H1 (cell line): ENCODE measurements around the gene C2orf72. TPM values are rescaled to one million over a fixed set of nuclear protein-coding genes. Genes with fewer than 3 reads are reported as not detected.

ENCODE experiments used
- CTCF ChIA-PET: fragments of 300-600 bp; sonication (Branson Sonifier 250); formaldehyde crosslinking; loops from one replicate; lab custom pipeline; 2021; ENCODE audit not compliant: partially characterized antibody; lab: Charles Lee
- POLR2A ChIA-PET: fragments of 300-600 bp; sonication (Branson Sonifier 250); formaldehyde crosslinking; loops from one replicate; lab custom pipeline; 2021; ENCODE audit warnings: inconsistent platforms; ENCODE audit not compliant: partially characterized antibody; lab: Charles Lee
- DNase-seq, 2 experiments: peaks; one replicate each; pipeline versions ENCODE4 v3.0.0 to v3.0.0-alpha.2; 2010 to 2022; ENCODE audit warnings: low spot score in 2 of 2, low read depth in 1 of 2, mixed read lengths in 1 of 2
- FAIRE-seq: peaks from 2 replicates; lab custom pipeline; 2011; peaks lifted over from hg19 to GRCh38; lab: Jason Lieb, UNC
- H2AFZ ChIP-seq: 2 replicates; pipeline ENCODE4 v1.8.1; 2012; ENCODE audit warnings: low read length, inconsistent platforms
- H2AK5ac ChIP-seq: 2 replicates; pipeline ENCODE4 v1.6.1; 2013; ENCODE audit warnings: low read depth, low read length
- H2BK120ac ChIP-seq: replicated peaks from 2 replicates; pipeline ENCODE3; 2013; ENCODE audit warnings: low read depth, low read length, inconsistent platforms
- H2BK12ac ChIP-seq: 2 replicates; pipeline ENCODE4 v1.6.1; 2013; ENCODE audit warnings: low read depth, low read length
- H2BK15ac ChIP-seq: 2 replicates; pipeline ENCODE4 v1.6.1; 2013; ENCODE audit warnings: low read length
- H2BK20ac ChIP-seq: 2 replicates; pipeline ENCODE4 v1.6.1; 2013; ENCODE audit warnings: low read length
- H2BK5ac ChIP-seq: 2 replicates; pipeline ENCODE4 v1.6.1; 2013; ENCODE audit warnings: low read depth, low read length
- H3K14ac ChIP-seq: 2 replicates; pipeline ENCODE4 v1.6.1; 2013; ENCODE audit warnings: inconsistent platforms; ENCODE audit not compliant: insufficient read length
- H3K18ac ChIP-seq: 2 replicates; pipeline ENCODE4 v1.6.1; 2013; ENCODE audit warnings: low read length; ENCODE audit errors: extremely low read depth
- H3K23ac ChIP-seq: 2 replicates; pipeline ENCODE4 v1.6.1; 2013; ENCODE audit warnings: inconsistent platforms; ENCODE audit not compliant: insufficient read length
- H3K23me2 ChIP-seq: 2 replicates; pipeline ENCODE4 v1.6.1; 2013; ENCODE audit warnings: low read depth, low read length
- H3K27ac ChIP-seq: 2 replicates; pipeline ENCODE4 v1.6.1; 2011; ENCODE audit warnings: low read depth, low read length, inconsistent platforms
- H3K27me3 ChIP-seq, 4 experiments: replicated peaks in 1 of 4; 1 replicate in 1 of 4; 2 replicates in 3 of 4; pipeline versions ENCODE4 v1.6.1 to v1.8.1; 2011 to 2013; ENCODE audit warnings: low read length in 3 of 4, mild to moderate bottlenecking in 3 of 4, inconsistent platforms in 2 of 4, mixed read lengths in 2 of 4, moderate library complexity in 1 of 4; ENCODE audit not compliant: control insufficient read depth in 3 of 4, insufficient read depth in 3 of 4; ENCODE audit errors: extremely low read depth in 1 of 4
- H3K36me3 ChIP-seq, 4 experiments: 2 replicates each; pipeline versions ENCODE4 v1.6.1 to v1.8.1; 2011 to 2013; ENCODE audit warnings: mild to moderate bottlenecking in 4 of 4, low read length in 3 of 4, moderate library complexity in 2 of 4, control low read depth in 1 of 4, inconsistent platforms in 1 of 4; ENCODE audit not compliant: insufficient read depth in 4 of 4, control insufficient read depth in 2 of 4
- H3K4ac ChIP-seq: replicated peaks from 2 replicates; pipeline ENCODE3; 2013; ENCODE audit warnings: low read length, low read depth, mixed read lengths, inconsistent platforms; ENCODE audit not compliant: insufficient read length
- H3K4me1 ChIP-seq, 4 experiments: replicated peaks in 1 of 4; 1 replicate in 1 of 4; 2 replicates in 3 of 4; pipeline versions ENCODE4 v1.6.1 to v1.8.1; 2011 to 2013; ENCODE audit warnings: low read length in 3 of 4, inconsistent platforms in 2 of 4, mixed read lengths in 1 of 4; ENCODE audit not compliant: insufficient read depth in 4 of 4, control insufficient read depth in 3 of 4
- H3K4me2 ChIP-seq, 2 experiments: 2 replicates each; pipeline versions ENCODE4 v1.6.1 to v1.8.1; 2011 to 2013; ENCODE audit warnings: low read depth in 2 of 2, low read length in 2 of 2, control low read depth in 1 of 2, inconsistent platforms in 1 of 2, mild to moderate bottlenecking in 1 of 2; ENCODE audit not compliant: insufficient read depth in 1 of 2
- H3K4me3 ChIP-seq, 4 experiments: fragments of 200-600, 300-600 bp in 1 of 4; sonication (generic), shearing (Covaris generic), sonication (Bioruptor Twin) in 1 of 4; 2 replicates each; pipeline versions ENCODE4 v1.5.1 to v1.8.1; 2011 to 2016; ENCODE audit warnings: low read length in 4 of 4, low read depth in 3 of 4, control low read depth in 2 of 4, inconsistent platforms in 2 of 4, mild to moderate bottlenecking in 2 of 4, mixed read lengths in 1 of 4, moderate library complexity in 1 of 4; ENCODE audit not compliant: insufficient read depth in 2 of 4; ENCODE audit errors: extremely low read depth in 1 of 4
- H3K56ac ChIP-seq: replicated peaks from 2 replicates; pipeline ENCODE3; 2013; ENCODE audit warnings: low read depth, mild to moderate bottlenecking, mixed read lengths, low read length, inconsistent platforms; ENCODE audit not compliant: insufficient read length
- H3K79me1 ChIP-seq: 2 replicates; pipeline ENCODE4 v1.6.1; 2013; ENCODE audit warnings: low read depth, low read length, control low read depth
- H3K79me2 ChIP-seq, 2 experiments: 2 replicates each; pipeline versions ENCODE4 v1.6.1 to v1.8.1; 2012 to 2013; ENCODE audit warnings: low read length in 2 of 2, mild to moderate bottlenecking in 2 of 2, inconsistent platforms in 1 of 2; ENCODE audit not compliant: insufficient read depth in 2 of 2, control insufficient read depth in 1 of 2
- H3K9ac ChIP-seq, 4 experiments: replicated peaks in 1 of 4; 1 replicate in 1 of 4; 2 replicates in 3 of 4; pipeline versions ENCODE4 v1.6.1 to v1.8.1; 2011 to 2013; ENCODE audit warnings: low read depth in 3 of 4, low read length in 3 of 4, control low read depth in 2 of 4, mild to moderate bottlenecking in 2 of 4, moderate library complexity in 2 of 4, inconsistent platforms in 1 of 4; ENCODE audit errors: extremely low read depth in 1 of 4
- H3K9me3 ChIP-seq, 2 experiments: 2 replicates each; pipeline versions ENCODE4 v1.6.1 to v1.8.1; 2012 to 2013; ENCODE audit warnings: mild to moderate bottlenecking in 2 of 2, moderate library complexity in 2 of 2, control low read depth in 1 of 2, inconsistent platforms in 1 of 2, low read depth in 1 of 2, low read length in 1 of 2, mixed read lengths in 1 of 2; ENCODE audit not compliant: insufficient read depth in 2 of 2
- H4K20me1 ChIP-seq, 2 experiments: replicated peaks in 1 of 2; 2 replicates each; pipeline versions ENCODE3 to v1.8.1; 2011 to 2013; ENCODE audit warnings: inconsistent platforms in 2 of 2, low read length in 2 of 2, mild to moderate bottlenecking in 1 of 2; ENCODE audit not compliant: insufficient read depth in 2 of 2, control insufficient read depth in 1 of 2
- H4K5ac ChIP-seq: 2 replicates; pipeline ENCODE4 v1.6.1; 2013; ENCODE audit warnings: low read length, low read depth, mixed read lengths, inconsistent platforms; ENCODE audit not compliant: insufficient read length
- H4K8ac ChIP-seq: 2 replicates; pipeline ENCODE4 v1.8.0; 2013; ENCODE audit warnings: mild to moderate bottlenecking, moderate library complexity, low read length, inconsistent platforms; ENCODE audit not compliant: insufficient read depth; ENCODE audit errors: extremely low read depth
- H4K91ac ChIP-seq: replicated peaks from 2 replicates; pipeline ENCODE3; 2013; ENCODE audit warnings: low read length, mixed read lengths, inconsistent platforms; ENCODE audit not compliant: insufficient read length
- ASH2L ChIP-seq: fragments of 200-600, 300-600 bp; sonication (generic); IDR thresholded peaks from one replicate; pipeline ENCODE4 v1.7.1; 2017; ENCODE audit warnings: low read length
- CREB1 ChIP-seq: IDR thresholded peaks from 2 replicates; pipeline ENCODE4 v1.6.1; 2012; ENCODE audit warnings: inconsistent platforms
- GTF2F1 ChIP-seq: IDR thresholded peaks from 2 replicates; pipeline ENCODE4 v1.6.1; 2012; ENCODE audit warnings: low read depth, low read length, improper control_type of control experiment, borderline replicate concordance
- RXRA ChIP-seq: IDR thresholded peaks from 2 replicates; pipeline ENCODE4 v1.6.1; 2011; ENCODE audit warnings: low read depth, mild to moderate bottlenecking, low read length, moderate library complexity; ENCODE audit not compliant: insufficient read depth
- SUZ12 ChIP-seq: fragments of 200-600 bp; sonication (generic); IDR thresholded peaks from 2 replicates; pipeline ENCODE4 v1.6.1; 2012; ENCODE audit warnings: mild to moderate bottlenecking, inconsistent platforms, low read length, moderate library complexity, mixed read lengths
- WGBS, 2 experiments: shearing (Covaris generic) in 1 of 2; methylation state at CpG; one replicate each; pipeline versions ENCODE4 v1.1.6 to v1.1.7; 2013 to 2015; ENCODE audit warnings: low lambda C conversion rate in 2 of 2, mixed read lengths in 2 of 2, inconsistent platforms in 1 of 2, low coverage in 1 of 2, missing lambda C conversion rate in 1 of 2; ENCODE audit not compliant: insufficient replicate concordance in 2 of 2, insufficient coverage in 1 of 2, insufficient read length in 1 of 2; ENCODE audit errors: extremely low coverage in 1 of 2, missing lambda C conversion rate in 1 of 2; 5-methylcytosine and 5-hydroxymethylcytosine counted together
- polyA plus RNA-seq, 7 experiments: library from polyadenylated mRNA; depleted of rRNA in 3 of 7; stranded (reverse) in 5 of 7; unstranded in 2 of 7; fragments of >200 nt in 5 of 7; fragments of 200-250 nt in 2 of 7; gene quantifications; 1 replicate in 5 of 7; 2 replicates in 1 of 7; 4 replicates in 1 of 7; pipeline versions ENCODE4 v1.2.1 to v1.2.3, GENCODE V29; 2011 to 2013; ENCODE audit warnings: missing spikeins in 2 of 7, mixed read lengths in 2 of 7
- total RNA-seq: library from RNA; stranded (reverse); fragmentation: NEBNext Ultra II Directional; extraction: Animal tissue kit (Norgen Biotek cat#: 25700); gene quantifications from 2 replicates; pipeline ENCODE4 v1.2.1, GENCODE V29; 2021

C2orf72 gene
- total and polyA plus RNA-seq, 2 of the 8 experiments (the other 6 are each of a cell fraction or from before 2014, with no cell fraction given): 1.1 to 1.7 TPM

- no peak overlapping the region for H4K5ac ChIP-seq
- H4K20me1 ChIP-seq: peaks cover 2 to 4% of the 10 kb centered on the region in 2 experiments
- H3K23ac ChIP-seq: no peak overlapping the region
- H3K36me3 ChIP-seq: peaks cover 13 to 71% (median 38%) of the 10 kb centered on the region in 4 experiments
- H3K9me3 ChIP-seq: no peaks in the 10 kb centered on the region
- no peak overlapping the region for H3K56ac ChIP-seq
- no peak overlapping the region for H2BK15ac ChIP-seq
- H2AFZ ChIP-seq: no peak overlapping the region
- DNase-seq (no peak), FAIRE-seq (no peak)
- H2BK12ac ChIP-seq: no peak overlapping the region
- H2BK20ac ChIP-seq: no peak overlapping the region
- no peaks in the 10 kb centered on the region for H3K27me3 ChIP-seq
- no peaks in the 10 kb centered on the region for H3K79me2 ChIP-seq
- H4K91ac ChIP-seq: no peak overlapping the region
- no peaks in the 10 kb centered on the region for H3K4me1 ChIP-seq
- no peak overlapping the region for H3K14ac ChIP-seq
- no peak overlapping the region for H4K8ac ChIP-seq
- POLR2A ChIA-PET: interaction anchor here (0.6 to 1.0 kb wide), 2 partner anchors 13 to 241 kb away, joined by 3 read pairs; no protein-coding TSS in a partner anchor
- H3K79me1 ChIP-seq: no peaks in the 10 kb centered on the region
- H3K18ac ChIP-seq: no peak overlapping the region
- no peak overlapping the region for H2AK5ac ChIP-seq
- CTCF ChIA-PET: interaction anchor here (1.1 kb wide), 1 partner anchor 245 kb away, joined by 3 read pairs; no protein-coding TSS in a partner anchor
- 89% methylated on average over 1 of the region's 1 CpG; no CpG with 5 or more reads in 1 of the 2 experiments for WGBS, 2 experiments
- H2BK5ac ChIP-seq: no peak overlapping the region
- H3K4ac ChIP-seq: no peak overlapping the region
- no peak overlapping the region for H3K4me3 ChIP-seq
- no peak overlapping the region for H3K4me2 ChIP-seq
- H3K23me2 ChIP-seq: no peaks in the 10 kb centered on the region
- H3K9ac ChIP-seq: no peak overlapping the region
- H2BK120ac ChIP-seq: no peak overlapping the region
- no peak overlapping the region for H3K27ac ChIP-seq
- TF ChIP-seq RXRA (no peak), ASH2L (no peak), GTF2F1 (no peak), CREB1 (no peak), SUZ12 (no peak)
These were observed 32.2 kb downstream of the C2orf72 start for GRCh38 chr2:231069379-231070054.
